HG03135 (cell line): ENCODE measurements around the gene NMU.
"Not testable (repeated sequence)": the region's sequence is repeated elsewhere in the genome, so short reads cannot be mapped to it uniquely, and the experiment has no call there.

Experiments used
- ATAC-seq: cut with Tn5 transposase; IDR thresholded peaks from one replicate; pipeline ENCODE4 v1.9.1; 2021; ENCODE audit warnings: mild to moderate bottlenecking, moderate library complexity; ENCODE audit not compliant: unreplicated experiment

The NMU gene

DNA sequence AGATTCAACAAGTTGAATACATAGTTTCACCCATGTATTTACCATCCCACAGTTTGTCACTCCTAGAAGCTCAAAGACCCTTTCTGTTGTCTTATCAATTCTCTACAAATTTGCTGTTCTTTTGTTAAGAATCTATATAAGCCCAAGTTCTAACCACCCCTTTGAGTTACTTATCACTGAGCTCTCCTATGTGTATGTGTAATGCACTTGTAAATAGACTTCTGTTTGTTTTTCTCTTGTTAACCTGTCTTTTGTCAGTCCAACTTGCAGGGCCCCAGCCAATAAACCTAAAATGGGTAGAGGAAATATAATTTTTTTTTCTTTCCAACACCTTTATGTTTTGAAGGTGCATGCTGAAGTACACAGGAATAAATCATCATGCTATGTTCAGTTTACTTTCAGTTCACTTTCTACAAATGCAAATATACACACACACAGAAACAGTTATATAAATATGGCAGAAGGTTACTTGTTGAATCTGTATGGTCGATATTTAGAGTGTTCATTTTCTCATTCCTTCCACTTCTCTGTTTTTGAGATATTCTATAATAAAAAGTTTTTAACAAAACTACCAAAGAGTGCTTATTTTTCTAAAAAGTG, 67.1 kb downstream of the NMU start:
- ATAC-seq: no peak

DNA sequence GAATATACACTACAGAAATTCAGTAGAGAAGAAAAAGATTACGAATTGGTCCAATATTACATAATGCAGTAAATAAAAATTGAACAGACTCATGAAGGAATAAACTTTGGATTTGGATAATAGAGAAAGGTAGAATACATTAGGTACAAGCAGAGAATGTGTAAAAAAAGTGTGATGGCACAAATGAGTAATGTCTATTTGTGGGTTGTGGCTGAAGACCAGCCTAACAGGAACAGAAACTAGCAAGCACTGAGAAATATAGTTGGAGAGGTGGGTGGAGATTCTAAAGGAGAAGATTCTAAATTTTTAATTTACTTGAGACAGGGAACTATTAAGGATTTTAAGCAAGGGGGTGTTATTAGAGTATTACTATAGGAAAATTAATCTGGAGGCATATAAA, 74.2 kb downstream of the NMU start:
- peak; percentile 98 for ATAC-seq

DNA sequence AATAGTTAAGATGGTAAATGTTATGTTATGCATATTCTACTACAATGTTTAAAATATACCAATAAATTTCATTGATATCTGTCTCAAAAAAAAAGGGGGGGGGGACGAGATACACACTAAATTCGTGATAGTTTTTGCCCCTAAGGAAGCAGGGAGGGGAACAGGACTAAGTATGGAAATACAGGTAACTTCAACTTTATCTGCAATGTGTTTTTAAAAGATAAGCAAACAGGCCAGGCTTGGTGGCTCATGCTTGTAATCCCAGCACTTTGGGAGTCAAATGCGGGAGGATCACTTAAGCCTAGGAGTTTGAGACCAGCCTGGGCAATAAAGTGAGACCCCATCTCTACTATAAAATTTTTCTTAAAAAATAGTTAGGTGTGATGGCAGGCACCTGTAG, 76.0 kb downstream of the NMU start:
- no peak for ATAC-seq

DNA sequence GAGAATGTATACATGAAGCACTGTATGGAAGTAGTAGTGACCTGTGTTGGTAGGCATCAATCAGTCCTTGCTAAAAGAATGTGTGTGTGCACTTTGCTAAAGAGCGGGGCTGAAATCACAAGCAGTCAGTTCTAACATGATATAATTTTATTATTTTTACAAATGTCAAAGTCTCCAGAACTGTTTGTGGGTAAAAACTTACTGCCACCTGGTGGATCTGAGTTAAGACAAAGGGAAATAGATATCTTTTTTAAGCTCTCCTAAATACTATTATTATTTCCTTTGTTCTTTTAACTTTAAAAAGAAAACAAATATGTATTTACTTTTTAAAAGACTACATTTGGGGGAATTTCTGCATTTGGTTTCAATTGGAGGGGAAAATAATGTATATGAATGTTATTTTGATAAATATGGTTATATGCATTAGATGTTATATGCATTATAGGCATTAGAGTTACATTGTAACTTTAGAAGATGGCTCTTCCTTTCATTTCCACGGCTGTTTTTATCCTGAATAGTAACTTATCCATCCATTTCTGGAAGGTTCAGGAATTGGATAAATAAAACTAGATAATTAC, 81.6 kb downstream of the NMU start:
- no peak for ATAC-seq

DNA sequence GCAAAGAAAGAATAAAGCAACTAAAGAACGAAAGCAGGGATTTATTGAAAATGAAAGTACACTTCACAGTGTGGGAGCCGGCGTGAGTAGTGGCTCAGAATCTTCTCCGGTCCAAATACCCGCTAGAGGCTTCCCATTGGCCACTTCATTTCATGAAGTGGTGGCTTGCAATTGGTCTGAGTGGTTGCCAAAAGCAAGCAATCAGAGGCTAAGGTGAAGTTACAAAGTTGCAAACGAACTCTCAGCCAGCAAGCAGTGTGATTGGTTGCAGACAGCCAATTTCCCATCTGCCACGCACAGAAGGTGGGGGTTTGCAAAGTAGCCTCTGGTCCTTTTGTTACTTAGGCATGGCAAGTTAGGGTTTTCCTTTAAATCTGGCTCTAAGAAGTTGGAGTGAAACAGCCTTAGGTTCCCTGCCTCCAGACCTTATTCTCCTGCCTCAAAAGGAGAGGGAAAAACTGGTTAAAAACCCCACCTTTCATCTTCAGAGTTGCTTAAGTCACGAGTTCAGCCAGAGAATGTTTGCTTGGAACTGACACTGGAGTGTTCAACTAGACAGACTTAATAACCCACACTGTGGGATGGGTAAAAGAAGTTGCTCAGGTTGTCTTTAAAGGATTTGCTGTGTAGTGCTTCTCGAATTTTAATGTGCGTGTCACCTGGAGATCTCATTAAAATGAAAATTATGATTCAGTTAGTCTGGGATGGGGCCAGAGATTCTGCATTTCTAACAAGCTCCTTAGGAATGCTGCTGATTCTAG, 82.5 kb downstream of the NMU start:
- no peak for ATAC-seq

DNA sequence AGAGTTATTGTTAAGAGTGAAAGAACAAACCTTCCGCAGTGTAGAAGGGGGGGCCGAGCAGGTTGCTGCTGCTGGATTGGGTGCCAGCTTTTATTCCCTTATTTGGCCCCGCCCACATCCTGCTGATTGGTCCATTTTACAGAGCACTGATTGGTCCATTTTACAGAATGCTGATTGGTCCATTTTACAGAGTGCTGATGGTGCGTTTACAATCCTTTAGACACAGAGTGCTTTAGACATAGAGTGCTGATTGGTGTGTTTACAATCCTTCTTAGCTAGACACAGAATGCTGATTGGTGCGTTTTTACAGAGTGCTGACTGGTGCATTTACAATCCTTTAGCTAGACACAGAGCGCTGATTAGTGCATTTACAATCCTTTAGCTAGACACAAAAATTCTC, 84.1 kb downstream of the NMU start:
- ATAC-seq: not testable (repeated sequence)

DNA sequence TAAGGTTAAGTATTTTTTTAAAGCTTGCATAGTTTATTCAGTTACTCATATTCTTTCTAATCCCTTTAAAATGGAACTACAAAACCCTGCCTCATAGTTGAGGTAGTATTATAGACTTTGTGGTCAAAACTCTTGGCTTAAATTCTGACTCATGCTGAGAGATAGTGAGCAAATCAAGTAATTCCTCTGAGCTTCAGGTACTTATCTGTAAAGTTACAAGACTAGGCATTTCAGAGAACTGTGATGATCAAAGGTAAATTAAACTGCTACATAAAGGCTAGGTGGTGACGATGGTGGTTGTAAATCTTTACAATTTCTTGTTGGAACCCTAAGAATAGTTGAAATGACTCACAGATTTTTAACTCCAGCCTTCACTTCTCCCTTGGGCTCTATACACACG, 86.2 kb downstream of the NMU start:
- ATAC-seq: no peak

DNA sequence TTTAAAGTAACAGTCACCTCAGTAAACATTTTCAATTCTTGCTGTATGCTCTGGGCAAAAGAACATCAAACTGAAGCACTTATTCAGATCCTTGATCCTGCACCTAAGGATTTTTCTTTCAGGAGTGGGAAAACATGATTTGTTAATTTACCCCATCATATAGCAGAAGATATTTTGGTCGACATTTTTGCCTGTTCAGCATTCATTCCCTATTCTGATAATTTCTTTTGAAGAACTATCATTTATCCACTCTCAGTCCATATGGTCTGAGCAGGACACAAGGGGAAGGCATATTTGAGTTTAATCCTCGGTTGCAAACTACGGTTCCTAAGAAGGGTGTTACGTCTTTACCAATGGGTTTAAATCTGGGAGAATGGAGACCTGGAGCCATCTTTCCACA, 88.2 kb downstream of the NMU start:
- no peak for ATAC-seq

DNA sequence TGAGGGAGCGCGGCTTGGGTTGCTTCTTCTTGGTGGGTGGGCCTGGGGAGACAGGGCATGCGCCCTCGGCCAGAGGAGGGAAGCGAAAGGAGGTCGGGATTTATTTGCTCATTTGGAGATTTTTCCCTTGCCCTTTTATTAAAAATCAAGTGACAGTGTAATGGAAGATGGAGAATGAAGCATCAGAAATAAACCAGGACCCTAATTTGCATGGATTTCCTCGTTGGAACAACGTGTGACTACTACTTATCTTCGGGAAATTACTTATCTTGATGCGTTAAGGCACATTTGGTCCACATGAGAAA, 88.7 kb downstream of the NMU start:
- no peak for ATAC-seq

DNA sequence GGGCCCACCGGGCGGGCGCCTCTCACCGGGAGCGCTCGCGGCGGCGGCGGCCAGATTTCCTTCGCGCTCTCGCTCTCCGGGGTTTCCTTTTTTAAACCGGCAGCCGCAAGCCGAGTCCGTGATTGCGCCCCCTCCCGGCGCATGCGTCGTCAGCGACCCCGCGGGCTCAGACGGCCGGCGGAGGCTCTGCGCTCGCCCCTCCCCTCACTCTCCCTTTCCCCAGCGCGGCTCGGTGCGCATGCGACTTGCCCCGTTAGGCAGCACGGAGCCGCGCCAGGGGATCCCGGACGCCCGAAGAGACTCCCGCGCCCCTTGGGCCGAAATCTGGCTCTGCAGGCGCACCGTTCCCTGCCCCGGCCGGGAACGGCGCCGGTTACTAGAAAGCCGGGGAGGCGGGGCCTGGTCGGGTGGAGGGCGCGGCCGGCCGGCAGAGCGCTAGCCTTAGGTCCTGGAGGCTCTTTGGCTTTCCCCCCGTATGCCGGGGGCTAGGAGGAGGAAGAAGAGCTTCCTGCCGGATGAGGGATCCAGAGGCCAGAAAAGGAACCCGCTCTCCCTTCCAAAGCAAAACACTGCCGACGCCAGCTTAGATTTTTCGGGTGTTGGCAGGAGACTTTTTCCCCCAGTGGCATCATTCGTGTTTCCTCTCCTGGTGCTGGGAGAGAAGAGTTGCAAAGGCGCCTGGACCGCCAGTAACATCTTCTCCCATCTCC, 89.2 kb downstream of the NMU start, which contains the start of gene CLOCK:
Gene CLOCK, minus strand, starts transcription at position 154 of the 710 bp plus-strand sequence. CDS start 64,124 bp downstream, outside the sequence.
- peak; percentile 69 for ATAC-seq

DNA sequence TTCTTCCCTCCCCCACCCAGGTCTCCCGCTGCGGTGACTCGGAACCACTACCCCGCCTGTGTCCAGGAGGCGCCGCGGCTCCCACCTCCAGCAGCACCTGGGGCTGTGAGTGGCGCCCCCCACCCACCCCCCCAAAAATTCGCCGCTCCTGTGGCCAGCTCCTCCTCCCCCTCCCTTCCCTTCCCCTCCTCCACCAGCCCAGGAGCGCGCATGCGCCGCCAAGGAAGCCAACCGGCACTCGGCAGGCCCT, 89.7 kb downstream of the NMU start:
- ATAC-seq: peak; percentile 39

DNA sequence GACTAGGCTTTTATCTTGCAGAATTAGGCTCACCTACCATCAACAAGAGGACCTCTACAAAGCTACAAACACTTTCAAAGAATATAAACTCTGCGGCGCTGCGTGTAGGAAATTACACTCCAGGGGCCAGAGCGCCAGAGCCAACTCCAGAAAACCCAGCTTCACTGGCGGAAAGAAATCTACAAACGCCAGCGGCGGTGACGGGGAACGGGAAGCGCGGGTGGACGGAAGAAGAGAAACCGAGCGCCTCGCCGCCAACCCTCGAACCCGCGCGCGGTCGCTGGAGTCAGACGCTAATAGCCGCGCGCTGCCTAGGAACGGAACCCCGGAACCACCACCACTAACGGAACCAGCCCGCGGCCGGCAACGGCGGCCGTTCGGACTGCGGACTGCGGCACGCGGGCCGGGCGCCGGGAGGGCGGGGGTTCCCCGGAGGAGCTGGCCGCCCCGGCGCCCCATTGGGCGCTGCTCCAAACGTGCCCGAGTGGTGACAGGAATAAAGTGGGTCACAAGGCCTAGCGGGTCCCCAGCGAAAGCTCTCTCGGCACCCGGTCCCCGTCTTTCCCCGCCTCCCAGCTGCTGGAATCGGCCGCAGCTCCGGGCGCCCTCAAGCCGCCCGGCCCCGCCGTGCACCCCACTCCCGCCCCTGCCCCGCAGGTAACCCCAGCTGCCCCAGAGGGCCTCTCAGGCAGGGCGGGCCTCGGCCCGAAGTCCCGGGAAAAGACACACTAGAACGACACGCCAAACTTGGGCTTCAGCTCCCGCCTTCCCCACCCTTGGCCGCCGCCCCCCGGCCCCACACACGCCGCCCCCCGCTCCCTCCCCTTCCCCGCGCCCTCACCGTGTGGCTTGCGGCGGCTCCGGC, 90.2 kb downstream of the NMU start:
- ATAC-seq: peak; percentile 44
